ENCODE data around the gene SLC39A1. TPM values are rescaled to one million over a fixed set of nuclear protein-coding genes. Genes with fewer than 3 reads are reported as not detected.

SLC39A1 gene
- total RNA-seq, result 115 and 153 TPM in 2 replicates

GRCh38 chr1:153963030-153963849 lies at the start of gene SLC39A1:
Gene SLC39A1, minus strand, starts transcription at chr1:153963537. Its CDS starts 822 bp downstream, at chr1:153962715.

GRCh38 chr1:153990468-153991150 lies 27.3 kb upstream of the SLC39A1 start, which contains the start of gene RPS27:
Gene RPS27, plus strand, starts transcription at chr1:153990762. Its CDS starts 35 bp downstream, at chr1:153990797.

GRCh38 chr1:153985941-153986761 lies 22.8 kb upstream of the SLC39A1 start, which contains the start of gene RAB13:
Gene RAB13, minus strand, starts transcription at chr1:153986339. Its CDS starts 103 bp downstream, at chr1:153986236.

GRCh38 chr1:153977250-153978240 lies 14.2 kb upstream of the SLC39A1 start, which contains the start of gene JTB:
Gene JTB, minus strand, starts transcription at chr1:153977674. Its CDS starts 422 bp downstream, at chr1:153977252.

GRCh38 chr1:153967107-153967999 lies 4.0 kb upstream of the SLC39A1 start, which contains the start of gene CREB3L4:
Gene CREB3L4, plus strand, starts transcription at chr1:153967902. Its CDS starts 624 bp downstream, at chr1:153968526.

GRCh38 chr1:153958111-153958960 lies 5.0 kb downstream of the SLC39A1 start, which contains the start of gene CRTC2:
Gene CRTC2, minus strand, starts transcription at chr1:153958612. Its CDS starts 115 bp downstream, at chr1:153958497.

GRCh38 chr1:153946622-153947241 lies 16.6 kb downstream of the SLC39A1 start, which contains the start of gene DENND4B:
Gene DENND4B, minus strand, starts transcription at chr1:153946718. Its CDS starts 2,344 bp downstream, at chr1:153944374.

GRCh38 chr1:153922972-153923925 lies 40.1 kb downstream of the SLC39A1 start, which contains the start of gene GATAD2B:
Gene GATAD2B, minus strand, starts transcription at chr1:153922972. Its CDS starts 94,625 bp downstream, at chr1:153828347.

Other genes starting within 250 kb of the SLC39A1 start
- 18.9 and 20.7 TPM in 2 replicates for gene INTS3, start 235.5 kb downstream of the SLC39A1 start, total RNA-seq
- gene SLC27A3, start 188.1 kb downstream of the SLC39A1 start, total RNA-seq, result 5.0 and 8.4 TPM in 2 replicates
- 6.3 and 22.8 TPM in 2 replicates for gene GATAD2B, start 40.6 kb downstream of the SLC39A1 start, total RNA-seq
- gene DENND4B, start 16.8 kb downstream of the SLC39A1 start, total RNA-seq, result 18.7 and 28.3 TPM in 2 replicates
- 8.5 and 19.4 TPM in 2 replicates for gene CRTC2, start 4.9 kb downstream of the SLC39A1 start, total RNA-seq
- gene CREB3L4, start 4.4 kb upstream of the SLC39A1 start, total RNA-seq, result 10.2 and 29.1 TPM in 2 replicates
- gene JTB, start 14.1 kb upstream of the SLC39A1 start, total RNA-seq, result 249 and 263 TPM in 2 replicates
- 52.4 and 103 TPM in 2 replicates for gene RAB13, start 22.8 kb upstream of the SLC39A1 start, total RNA-seq
- 2,589 and 3,794 TPM in 2 replicates for gene RPS27, start 27.2 kb upstream of the SLC39A1 start, total RNA-seq
- gene NUP210L, start 191.5 kb upstream of the SLC39A1 start, total RNA-seq, result not detected in 2 replicates
- gene TPM3, start 228.6 kb upstream of the SLC39A1 start, total RNA-seq, result 240 and 554 TPM in 2 replicates
- gene CFAP141, start 242.8 kb upstream of the SLC39A1 start, total RNA-seq, result not detected in 2 replicates

All from epithelial cell of alveolus of lung (primary cell).